Activated CD8-positive, alpha-beta memory T cell treated with anti-CD3 and anti-CD28 coated beads for 36 hours (primary cell): Measurements from ENCODE around the gene COL18A1. TPM values are rescaled to one million over a fixed set of nuclear protein-coding genes. Genes with fewer than 3 reads are reported as not detected.

Source experiments
- CTCF ChIA-PET: fragments of 350-600 bp; sonication (Branson Sonifier 250); formaldehyde crosslinking; loops from one replicate; lab custom pipeline; 2021; ENCODE audit warnings: antibody characterized with exemption; lab: Charles Lee
- POLR2A ChIA-PET: fragments of 350-600 bp; sonication (Branson Sonifier 250); formaldehyde crosslinking; loops from one replicate; lab custom pipeline; 2021; ENCODE audit warnings: antibody characterized with exemption; lab: Charles Lee
- total RNA-seq, 2 experiments: library from RNA; stranded (reverse); gene quantifications; one replicate each; pipeline ENCODE4 v1.2.3, GENCODE V29; 2021

COL18A1 gene
- total RNA-seq, 2 experiments from 2014 or later: 1.9 TPM

DNA sequence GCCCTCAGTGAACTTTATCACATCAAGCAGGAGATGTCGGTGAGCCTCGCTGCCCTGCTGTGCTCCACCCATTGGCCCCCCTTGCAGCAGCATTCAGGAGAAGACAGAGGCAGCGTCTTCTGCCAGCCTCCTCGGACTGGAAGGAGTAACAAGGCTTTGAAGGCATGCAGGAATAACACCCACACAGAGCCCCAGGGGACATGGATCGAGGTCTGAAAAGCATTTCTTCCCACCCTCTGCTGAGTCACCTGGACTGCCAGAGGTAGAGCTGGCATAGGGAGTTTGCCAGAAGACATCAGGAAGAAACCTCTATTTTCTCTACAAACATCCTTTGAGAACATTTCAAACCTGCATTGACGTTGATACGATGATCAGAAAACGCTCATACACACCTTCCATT lies 42.9 kb downstream of the COL18A1 start:
- CTCF ChIA-PET: no interaction called here
- POLR2A ChIA-PET: no interaction called here

DNA sequence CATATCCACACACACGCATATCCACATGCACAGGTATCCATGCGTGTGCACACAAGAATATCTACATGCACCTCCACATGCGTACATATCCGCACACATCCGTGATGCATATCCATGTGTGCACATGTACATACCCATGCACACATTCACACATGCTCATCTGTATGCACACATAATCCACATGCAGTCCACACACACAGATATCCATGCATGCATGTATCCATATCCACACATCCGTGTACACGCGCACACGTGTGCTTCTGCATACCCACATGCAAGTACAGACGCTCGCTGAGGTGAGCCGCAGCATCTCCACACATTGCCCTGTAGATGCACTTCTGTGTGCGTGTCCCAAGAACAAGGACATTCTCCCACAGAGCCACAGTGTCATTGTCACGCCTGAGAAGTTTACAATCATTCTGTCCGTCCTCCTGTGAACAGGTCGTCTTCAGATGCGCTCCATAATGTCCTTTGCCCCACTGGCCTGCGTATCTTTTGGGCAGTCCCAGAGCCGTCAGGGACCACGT lies 43.4 kb downstream of the COL18A1 start:
- POLR2A ChIA-PET: no interaction called here
- CTCF ChIA-PET: no interaction called here

DNA sequence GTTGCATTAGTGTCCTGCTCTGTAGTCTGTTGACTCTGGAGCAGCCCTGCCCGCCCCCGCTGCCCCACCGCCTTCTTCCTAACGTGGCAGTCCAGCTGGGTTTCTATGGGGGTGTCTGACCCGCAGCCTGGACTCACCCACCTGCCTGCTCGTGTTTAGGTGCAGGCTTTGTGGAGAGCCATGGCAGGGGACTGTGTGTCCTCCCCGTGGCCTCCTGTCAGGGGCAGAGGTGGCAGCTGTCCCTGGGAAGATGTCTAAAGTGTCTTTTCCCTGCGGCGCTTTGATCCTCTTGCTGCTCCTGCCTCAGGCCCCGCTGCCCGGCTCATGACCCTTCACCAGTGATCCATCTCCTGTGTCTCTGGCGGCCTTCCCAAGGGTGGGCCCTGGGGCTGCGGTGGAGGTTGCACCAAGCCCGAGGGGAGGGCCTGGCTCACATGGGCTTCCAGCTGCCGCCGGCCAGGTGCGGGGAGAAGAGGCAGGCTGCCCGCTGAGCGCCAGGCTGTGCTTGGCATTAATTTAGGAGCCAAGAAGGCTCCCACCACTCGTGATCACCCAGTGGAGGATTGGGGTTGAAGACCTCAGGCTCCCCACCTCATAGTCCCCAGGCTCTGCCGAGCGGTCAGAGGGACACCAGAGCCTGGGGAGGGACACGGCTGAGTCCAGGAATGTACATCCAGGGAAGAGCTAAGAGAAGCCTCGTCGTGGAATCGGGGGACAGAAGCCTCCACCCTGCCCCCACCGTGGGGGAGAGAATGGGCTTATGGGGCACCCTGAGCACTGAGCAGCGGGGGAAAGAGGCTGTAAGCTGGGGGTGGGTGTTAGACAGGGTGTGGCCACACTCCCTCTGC lies 44.1 kb downstream of the COL18A1 start:
- CTCF ChIA-PET: no interaction called here

DNA sequence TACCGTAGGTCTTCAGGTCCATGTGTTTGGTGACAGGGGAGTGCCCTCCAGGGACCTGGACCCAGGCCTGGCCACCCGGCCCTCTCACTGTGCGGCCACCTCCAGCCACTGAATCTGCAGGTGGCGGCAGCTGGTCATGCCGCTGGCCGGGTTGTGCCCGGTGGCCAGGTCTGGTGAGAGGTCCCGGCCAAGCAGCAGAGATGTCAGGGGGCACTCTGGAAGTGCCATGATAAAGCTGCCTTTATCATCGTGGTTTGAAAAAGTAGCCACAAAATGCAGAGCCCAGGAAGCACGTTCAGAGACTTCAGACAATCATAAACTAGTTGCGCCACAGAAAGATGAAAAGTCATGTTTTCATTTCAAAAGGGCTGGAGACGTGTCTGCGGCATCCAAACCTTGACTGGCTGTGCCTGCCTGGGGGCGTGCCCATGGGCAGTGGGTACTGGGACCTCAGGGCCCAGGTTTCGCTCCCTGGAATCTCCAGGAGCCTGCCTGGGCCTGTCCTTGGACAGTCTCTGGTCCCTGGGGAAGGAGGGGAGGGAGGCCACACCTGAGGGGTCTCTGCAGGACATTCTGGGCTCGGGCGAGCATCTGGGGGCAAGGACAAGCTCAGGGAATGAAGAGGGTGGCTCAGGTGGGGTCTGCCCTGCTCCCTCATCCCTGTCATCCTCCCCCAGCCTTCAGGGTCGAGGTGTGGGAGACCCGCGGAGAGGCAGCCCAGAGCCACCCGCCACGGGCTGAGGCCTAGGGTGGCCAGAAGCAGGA lies 44.9 kb downstream of the COL18A1 start:
- CTCF ChIA-PET: no interaction called here

More for the DNA sequence above, 44.1 kb downstream of the COL18A1 start:
- POLR2A ChIA-PET: no interaction called here

DNA sequence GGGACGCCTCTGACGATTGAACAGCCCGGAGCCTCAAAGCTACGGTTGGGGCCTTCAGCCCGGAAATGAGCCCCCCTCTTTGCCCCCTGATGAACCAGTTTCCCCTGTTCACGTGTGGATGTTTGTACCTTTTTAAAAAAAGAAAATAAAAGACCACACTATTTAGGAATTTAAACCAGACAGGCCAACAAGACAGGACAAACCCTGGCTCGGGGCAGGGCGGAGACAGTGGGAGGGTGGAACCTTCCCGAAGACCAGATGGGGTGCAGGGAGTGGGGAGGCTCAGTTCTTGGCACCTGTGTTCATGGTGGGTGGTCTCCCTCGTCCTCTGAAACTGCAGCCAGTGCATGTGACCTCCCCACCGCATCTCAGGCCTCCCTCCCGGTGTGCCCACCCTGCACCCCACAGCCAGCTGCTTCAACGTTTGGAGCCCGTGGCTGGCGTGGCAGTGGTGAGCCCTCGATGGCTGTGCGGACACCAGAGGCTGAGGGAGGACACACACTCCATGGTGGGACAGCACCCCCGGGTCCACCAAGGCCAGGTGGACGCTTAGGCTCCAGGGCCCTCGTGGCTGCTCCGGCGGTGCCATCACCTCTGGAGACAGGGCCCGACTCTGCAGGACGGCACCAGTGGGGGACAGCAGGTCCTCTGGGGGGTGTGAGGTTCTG lies 45.6 kb downstream of the COL18A1 start:
- POLR2A ChIA-PET: no interaction called here
- CTCF ChIA-PET: no interaction called here

More for the DNA sequence above, 44.9 kb downstream of the COL18A1 start:
- POLR2A ChIA-PET: no interaction called here

DNA sequence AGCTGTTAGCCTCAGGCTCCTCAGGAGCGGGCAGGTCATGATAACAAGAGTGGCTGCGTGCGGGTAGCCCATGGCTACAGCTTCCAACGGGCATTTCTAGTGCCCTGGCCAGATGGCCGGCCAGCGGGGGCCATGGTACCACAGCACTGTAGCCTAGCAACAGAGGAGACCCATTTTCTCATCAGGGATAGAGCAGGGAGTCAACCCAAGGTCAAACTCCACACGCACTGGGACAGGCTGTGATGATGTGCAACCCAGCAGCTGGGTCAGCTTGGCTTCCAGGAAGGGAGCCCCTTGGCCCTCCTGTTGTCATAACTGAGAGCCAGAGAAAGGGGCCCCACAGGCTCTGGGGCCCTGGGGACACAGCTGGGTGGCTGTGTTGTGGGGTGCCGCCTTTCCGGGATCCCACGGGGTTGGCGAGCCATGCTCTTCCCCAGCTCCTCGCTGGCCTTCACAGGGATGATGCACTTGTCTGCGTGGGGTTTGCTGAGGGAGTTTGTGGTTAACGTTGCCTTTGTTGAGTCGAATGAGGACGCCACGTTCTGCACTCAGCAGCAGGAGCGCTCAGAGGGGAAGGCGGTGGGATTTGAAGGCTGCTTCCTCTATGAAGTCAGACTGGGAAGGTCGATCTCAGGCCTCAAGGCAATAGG lies 46.3 kb downstream of the COL18A1 start:
- POLR2A ChIA-PET: no interaction called here
- CTCF ChIA-PET: interaction anchor here (0.6 kb wide), 1 partner anchor 211 kb away, joined by 3 read pairs; no protein-coding TSS in a partner anchor

DNA sequence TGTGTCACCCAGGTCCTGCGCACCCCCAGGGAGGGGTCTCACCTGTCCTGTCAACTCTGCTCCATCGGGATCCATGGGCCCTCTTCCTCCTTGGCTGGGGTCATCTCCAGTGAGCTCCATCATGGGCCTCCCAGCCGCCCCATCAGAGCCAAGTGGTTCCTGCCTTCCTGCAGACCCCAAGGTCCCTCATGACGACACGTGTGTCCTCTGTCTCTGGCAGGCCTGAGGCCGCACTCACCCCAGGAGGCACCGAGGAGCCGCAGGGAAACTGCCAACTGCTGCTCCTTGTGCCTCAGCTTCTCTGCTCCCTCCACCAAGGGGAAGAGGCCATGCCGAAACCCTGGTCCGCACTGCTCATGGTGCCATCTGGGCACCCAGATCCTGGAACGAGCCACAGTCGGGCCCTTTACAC lies 46.8 kb downstream of the COL18A1 start:
- CTCF ChIA-PET: interaction anchor here (0.6 kb wide), 1 partner anchor 212 kb away, joined by 3 read pairs; no protein-coding TSS in a partner anchor
- POLR2A ChIA-PET: no interaction called here

DNA sequence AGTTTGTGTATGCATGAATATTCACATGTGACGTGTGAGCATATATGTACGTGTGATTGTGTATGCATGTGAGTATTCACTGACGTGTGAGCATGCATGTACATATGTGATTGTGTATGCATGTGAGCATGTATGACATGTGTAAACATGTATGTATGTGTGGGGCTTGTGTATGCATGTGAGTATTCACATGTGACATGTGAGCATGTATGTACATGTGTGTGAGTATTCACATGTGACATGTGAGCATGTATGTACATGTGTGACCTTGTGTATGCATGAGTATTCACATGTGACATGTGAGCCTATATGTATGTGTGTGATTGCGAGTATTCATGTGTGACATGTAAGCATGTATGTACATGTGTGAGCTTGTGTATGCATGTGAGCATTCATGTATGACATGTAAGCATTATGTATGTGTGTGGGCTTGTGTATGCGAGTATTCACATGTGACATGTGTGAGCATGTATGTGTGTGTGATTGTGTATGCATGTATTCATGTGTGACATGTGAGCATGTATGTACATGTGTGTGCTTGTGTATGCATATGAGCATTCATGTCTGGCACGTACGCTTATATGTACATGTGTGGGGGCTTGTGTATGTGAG lies 47.8 kb downstream of the COL18A1 start:
- ChIA-PET POLR2A (no interaction called here), CTCF (no interaction called here)

DNA sequence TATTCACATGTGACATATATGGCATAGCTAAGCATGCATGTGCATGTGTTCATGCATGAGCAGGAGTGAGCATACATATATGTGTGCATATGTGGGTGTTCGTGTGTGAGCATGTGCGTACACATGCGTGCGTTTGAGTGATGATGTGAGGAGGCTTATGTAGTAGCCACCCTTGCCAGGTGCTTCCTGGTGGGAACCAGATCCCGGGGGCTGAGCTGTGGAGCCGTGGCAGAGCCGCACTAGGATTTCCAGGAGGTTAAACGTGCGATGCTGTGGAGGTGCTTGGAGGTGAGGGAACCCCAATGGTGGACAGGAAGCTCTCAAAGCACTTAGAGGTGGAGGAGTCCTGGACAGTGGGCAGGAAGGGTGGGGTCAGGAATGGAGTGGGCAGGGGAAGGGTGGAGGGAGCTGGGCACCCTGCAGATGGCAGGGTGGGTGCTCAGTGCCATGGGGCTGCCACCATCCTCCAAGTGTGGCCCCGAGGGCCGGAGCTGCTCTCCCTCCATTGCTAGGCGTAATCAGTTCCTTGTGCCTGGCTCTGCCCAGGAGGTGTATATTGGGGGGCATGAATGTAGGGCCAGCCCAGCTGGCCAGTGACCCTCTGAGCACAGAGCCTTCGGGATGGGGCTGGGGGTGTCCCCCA lies 48.5 kb downstream of the COL18A1 start:
- CTCF ChIA-PET: no interaction called here
- POLR2A ChIA-PET: no interaction called here

DNA sequence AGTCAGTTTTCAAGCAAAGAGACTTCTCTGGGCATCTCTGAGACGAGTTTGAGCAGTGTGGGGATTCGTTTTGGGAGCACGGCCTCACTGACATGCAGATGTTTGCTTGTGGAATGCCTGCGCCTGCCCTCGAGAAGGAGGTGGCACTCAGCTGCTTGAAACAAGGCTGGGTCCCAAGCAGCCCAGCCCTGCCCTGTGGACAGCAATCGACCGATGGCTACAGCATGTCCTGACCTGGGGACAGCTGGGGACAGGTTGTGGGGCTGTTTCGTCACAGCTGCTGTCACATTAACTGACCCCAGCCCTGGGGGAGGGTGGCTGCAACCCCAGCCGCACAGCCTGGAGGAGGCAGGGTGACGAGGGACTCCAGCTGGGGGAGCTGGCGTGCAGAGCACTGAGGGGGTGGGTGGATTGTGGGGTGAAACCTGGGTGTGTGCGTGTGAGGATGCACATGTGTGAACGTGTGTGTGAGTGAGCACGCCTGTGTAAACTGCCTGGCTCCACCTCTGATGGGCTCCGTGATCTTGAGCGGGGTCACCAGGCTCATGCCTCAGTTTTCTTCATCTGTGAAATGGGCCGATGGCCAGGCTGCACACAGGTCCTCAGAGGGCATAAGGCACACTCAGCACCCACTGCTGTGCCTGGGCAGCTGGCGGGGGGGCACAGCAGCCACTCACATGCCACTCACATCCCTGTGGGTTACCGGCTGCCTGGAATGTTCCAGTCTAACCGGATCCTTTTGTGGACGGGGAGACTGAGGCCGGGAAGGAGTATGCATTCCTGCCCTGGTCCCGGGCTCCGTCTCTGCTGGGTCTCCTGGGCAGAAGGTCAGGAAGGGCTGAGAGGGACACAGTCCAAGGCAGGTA lies 49.3 kb downstream of the COL18A1 start:
- POLR2A ChIA-PET: no interaction called here
- CTCF ChIA-PET: no interaction called here

DNA sequence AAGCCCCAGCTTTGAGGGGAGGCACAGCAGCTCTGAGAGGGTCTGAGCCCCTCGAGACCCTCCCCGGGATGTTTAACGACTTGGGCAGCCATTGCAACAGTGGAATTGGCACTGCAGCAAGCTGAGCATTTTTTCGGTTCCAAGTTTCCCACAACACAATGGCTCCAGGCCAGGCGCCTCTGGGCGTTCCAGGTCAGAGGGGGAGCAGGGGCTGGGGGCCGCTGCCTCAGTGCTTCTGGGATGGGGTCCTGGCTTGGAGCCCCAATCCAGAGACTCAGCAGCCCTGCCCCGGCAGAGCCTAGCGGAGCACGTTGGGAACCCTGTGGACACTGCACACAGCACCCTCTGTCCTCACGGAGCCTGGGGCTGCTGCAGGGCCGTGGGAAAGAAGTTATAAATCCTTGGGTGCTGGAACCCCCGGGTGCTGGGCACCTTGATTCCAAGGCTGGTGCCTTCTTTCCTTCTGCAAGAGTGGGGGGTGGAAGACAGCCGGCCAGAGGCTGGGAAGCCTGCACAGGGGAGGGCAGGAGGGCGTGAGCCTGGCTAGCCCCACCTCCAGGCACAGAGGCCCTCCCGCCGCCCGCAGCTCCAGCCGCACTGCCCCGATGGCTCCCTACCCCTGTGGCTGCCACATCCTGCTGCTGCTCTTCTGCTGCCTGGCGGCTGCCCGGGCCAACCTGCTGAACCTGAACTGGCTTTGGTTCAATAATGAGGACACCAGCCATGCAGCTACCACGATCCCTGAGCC lies 50.1 kb downstream of the COL18A1 start:
- ChIA-PET CTCF (no interaction called here), POLR2A (no interaction called here)

DNA sequence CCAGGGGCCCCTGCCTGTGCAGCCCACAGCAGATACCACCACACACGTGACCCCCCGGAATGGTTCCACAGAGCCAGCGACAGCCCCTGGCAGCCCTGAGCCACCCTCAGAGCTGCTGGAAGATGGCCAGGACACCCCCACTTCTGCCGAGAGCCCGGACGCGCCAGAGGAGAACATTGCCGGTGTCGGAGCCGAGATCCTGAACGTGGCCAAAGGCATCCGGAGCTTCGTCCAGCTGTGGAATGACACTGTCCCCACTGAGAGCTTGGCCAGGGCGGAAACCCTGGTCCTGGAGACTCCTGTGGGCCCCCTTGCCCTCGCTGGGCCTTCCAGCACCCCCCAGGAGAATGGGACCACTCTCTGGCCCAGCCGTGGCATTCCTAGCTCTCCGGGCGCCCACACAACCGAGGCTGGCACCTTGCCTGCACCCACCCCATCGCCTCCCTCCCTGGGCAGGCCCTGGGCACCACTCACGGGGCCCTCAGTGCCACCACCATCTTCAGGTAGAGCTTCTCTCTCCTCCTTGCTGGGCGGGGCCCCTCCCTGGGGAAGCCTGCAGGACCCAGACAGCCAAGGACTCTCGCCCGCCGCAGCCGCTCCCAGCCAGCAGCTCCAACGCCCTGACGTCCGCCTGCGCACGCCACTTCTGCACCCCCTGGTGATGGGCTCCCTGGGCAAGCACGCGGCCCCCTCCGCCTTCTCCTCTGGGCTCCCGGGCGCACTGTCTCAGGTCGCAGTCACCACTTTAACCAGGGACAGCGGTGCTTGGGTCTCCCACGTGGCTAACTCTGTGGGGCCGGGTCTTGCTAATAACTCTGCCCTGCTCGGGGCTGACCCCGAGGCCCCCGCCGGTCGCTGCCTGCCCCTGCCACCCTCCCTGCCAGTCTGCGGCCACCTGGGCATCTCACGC lies 51.0 kb downstream of the COL18A1 start:
- POLR2A ChIA-PET: no interaction called here
- CTCF ChIA-PET: no interaction called here

DNA sequence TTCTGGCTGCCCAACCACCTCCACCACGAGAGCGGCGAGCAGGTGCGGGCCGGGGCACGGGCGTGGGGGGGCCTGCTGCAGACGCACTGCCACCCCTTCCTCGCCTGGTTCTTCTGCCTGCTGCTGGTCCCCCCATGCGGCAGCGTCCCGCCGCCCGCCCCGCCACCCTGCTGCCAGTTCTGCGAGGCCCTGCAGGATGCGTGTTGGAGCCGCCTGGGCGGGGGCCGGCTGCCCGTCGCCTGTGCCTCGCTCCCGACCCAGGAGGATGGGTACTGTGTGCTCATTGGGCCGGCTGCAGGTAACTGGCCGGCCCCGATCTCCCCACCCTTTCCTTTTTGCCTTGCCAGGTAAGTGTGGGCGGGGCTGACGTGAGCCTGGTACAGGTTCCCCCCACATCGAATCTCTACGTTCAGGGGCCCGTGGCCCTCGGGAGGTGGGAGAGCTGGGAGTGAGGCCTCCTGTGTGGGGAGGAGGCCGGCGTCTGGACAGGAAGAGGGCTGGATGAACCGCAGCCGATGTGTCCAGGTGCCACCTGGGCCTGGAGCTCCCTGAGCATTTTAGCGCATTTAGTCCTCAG lies 51.7 kb downstream of the COL18A1 start:
- POLR2A ChIA-PET: no interaction called here
- CTCF ChIA-PET: no interaction called here

DNA sequence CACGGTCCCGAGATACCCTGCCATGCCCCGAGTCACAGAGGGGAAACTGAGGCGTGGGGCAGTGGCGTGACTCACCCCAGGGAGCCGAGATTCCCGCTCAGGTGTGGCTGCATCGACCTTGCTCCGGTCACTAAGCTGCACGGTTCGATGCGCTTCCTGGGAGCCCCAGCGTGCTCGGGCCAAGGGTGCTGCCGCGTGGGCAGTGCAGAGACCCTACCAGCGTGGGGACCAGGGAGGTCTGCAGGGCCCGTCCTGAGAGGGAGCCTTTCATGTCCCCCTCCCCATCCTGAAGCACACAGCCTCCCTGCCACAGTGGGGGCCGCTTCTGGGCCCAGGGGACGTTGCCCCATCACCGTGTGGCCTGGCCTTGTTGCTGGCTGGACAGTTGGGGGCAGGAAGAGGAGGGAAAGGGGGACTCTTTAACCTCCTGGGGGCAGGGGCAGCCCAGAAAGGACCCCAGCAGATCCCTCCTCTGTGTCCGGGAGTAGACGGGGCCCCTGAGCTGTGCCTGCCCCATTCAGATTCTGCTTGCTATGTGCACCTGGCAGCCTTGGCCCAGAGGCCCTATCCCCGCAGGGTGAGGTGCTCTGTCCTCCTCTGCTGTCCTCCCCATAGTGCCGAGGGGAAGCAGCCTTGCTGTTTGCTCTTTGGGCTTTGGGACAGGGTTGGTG lies 52.3 kb downstream of the COL18A1 start:
- POLR2A ChIA-PET: no interaction called here
- CTCF ChIA-PET: no interaction called here

DNA sequence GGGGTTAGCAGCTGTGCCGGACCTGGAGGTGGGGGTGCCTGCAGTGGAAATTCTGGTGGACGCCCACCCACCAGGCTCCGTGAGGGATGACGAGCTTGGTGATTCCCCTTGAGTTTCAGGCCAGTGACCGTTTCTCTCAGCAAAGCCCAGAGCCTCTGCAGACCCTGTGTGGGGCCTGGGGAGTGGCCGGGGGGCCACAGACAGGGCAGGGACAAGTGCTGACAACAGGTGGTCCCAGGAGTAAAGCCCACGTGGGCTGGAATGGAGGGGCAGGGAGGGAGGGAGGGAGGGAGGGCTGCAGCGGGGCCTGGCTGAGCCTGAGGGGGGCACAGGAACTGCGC lies 52.8 kb downstream of the COL18A1 start:
- ChIA-PET POLR2A (no interaction called here), CTCF (no interaction called here)
